Gastrocnemius medialis (tissue), 4 donors: ENCODE data around the gene SNCAIP.

ENCODE experiments used
- CTCF ChIP-seq, 5 experiments: fragments of 450-650 bp in 3 of 5; fragments of 200-600 bp in 2 of 5; sonication (generic) in 2 of 5; IDR thresholded peaks in 4 of 5; conservative IDR thresholded peaks in 1 of 5; 1 replicate in 4 of 5; 2 replicates in 1 of 5; pipeline ENCODE4 v1.5.1; 2016 to 2019; ENCODE audit warnings: antibody characterized with exemption in 5 of 5, mild to moderate bottlenecking in 3 of 5, moderate library complexity in 3 of 5
- POLR2A ChIP-seq, 2 donors: fragments of 450-650 bp; IDR thresholded peaks; one replicate each; pipeline ENCODE4 v1.6.1; 2017; ENCODE audit warnings: antibody characterized with exemption in 2 of 2, mild to moderate bottlenecking in 2 of 2, moderate library complexity in 2 of 2

DNA sequence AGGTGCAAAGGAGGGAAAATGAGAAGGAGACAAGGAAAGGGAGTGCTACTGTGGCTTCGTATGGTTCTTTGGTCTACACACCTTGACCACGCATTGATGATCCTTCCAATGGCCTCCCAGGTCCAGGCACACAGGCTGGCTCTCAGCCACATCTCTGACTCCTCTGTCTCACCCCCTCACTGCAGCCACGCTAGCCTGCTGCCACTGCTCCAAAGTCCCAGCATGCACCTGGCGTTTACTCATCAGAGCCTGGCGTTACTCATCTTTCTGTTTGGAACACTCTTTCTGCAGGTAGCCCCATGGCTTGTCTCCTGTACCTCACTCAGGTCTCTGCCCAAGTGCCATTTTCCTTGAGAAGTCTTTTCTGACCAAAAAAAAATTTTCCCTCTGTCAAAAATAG lies 195.5 kb downstream of the SNCAIP start:
- TF ChIP-seq CTCF (IDR thresholded peaks at IDR 0.05 in 4 of 5, conservative IDR thresholded peaks at IDR 0.05 in 1 of 5): no peak
- TF ChIP-seq POLR2A (IDR thresholded peaks at IDR 0.05): no peak
